ENCODE results near the gene SLC5A11.

Gene SLC5A11

DNA sequence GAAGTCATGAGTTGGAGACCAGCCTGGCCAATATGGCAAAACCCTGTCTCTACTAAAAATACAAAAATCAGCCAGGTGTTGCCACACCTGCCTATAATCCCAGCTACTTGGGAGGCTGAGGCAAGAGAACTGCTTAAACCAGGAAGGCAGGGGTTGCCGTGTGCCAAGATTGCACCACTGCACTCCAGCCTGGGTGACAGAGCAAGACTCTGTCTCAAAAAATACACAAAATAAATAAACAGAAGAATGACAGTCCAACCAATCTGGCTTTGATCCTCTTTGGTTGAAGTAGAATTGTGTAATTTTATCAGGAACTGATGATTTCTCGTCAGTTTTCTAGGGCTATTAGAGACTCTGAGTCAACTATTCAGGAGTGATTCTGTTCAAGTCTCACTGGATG lies 79.4 kb downstream of the SLC5A11 start:
- DNase-seq = no peak

DNA sequence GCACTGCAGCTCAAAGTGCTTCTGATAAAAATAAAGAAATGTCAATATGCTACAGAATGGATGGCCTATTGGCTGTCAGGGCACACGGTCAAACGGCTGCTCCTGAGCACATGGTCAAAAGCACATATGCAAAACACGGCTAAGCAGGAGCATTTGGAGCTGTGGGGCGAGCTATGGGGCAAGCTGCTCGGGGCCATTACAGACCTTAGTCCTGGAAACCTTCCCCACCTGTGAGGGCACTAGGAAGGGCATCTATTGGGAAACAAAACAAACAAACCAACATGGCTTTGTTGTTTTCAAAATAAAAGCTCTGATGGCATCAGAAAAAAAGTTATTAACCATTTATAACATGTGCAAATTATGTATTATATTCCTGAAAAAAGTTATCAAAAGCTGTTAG lies 83.6 kb downstream of the SLC5A11 start:
- DNase-seq = no peak

DNA sequence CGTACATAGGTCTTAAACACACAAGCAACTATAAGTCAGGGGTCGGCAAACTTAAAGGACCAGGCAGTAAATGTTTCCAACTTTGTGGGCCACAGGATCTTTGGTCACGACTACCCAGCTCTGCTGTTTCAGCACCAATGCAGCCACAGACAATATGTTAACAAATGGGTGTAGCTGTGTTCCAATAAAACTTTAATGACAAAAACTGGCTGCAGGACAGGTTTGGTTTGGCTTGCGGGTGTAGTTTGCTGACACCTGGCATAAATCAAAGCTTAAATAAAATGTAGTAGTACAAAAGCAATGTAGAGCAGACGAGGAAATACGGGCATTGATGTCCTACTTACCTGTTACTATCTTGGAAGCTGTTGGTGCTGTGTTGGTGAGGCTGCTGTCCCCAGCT lies 84.7 kb downstream of the SLC5A11 start:
- DNase-seq = no peak

DNA sequence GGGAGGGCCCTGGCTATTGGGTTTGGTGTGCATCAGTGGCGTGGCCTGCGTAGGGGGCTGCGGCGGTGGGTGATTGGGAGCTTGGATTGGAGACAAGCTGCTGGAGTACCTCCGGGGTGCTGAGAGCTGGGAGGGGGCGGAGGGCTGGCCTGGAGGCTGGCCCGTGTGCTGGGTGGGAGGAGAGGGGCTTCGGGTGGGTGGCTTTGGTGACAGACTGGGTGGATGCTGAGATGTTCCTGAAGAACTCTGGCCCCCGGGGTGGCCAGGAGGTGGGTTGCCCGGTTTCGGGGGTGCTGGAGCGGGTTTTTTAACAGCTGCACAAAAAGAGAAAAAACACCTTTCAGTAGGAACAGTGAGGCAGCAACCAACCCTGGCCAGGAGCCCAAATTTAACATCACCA lies 85.3 kb downstream of the SLC5A11 start:
- no peak for DNase-seq

DNA sequence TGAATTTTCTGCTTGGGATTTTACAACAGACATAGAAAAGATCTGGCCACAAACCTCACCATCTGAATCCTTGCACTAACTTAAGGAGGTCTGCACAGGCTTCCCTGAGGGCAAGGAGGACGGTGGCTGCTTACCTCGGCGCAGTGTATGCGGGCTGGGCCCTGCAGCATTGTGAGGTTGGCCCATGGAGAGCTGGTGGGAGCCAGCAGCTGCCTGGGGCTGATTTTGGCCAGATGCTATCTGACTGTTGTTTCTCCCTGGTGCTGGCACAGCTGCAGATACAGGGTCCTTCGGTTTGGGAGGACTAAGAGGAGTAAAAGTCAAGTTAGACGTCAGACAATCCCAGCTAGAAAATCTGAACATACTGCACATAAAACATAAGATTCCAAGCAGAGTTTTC lies 89.6 kb downstream of the SLC5A11 start:
- DNase-seq = no peak

DNA sequence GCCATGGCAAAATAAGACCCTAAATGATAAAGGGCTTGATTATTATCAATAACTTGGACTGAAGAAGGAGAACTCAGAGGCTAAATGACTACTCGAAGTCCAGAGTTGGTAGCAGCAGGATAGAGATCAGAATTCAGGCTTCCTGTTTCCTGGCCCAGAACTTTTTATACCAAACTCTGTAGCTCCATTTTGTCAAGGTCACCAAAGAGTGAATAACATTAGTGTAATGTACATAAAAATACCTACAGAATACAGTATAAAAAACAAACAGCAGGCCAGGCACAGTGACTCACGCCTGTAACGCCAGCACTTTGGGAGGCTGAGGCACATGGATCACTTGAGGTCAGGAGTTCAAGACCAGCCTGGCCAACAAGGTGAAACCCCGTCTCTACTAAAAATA lies 90.4 kb downstream of the SLC5A11 start:
- DNase-seq = no peak

DNA sequence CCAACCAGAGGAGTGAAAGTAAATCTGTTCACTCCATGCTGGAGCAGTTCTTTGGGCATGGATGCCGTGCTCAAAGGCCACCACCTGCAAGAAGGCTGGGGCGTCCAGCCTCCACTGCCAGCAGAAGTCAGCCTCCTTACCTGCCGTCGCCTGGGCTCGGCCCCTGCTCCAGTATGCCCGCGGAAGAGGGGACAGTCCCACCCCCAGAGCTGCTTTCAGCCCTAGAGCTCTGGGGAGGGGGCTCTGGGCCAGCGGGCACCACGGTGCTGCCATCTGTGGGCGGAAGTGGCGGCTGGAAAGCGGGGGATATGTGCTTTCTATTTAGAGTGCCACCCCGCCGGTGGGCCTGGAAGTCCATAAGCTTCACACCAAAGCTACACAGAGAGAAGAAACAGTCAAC lies 93.5 kb downstream of the SLC5A11 start:
- no peak for DNase-seq

DNA sequence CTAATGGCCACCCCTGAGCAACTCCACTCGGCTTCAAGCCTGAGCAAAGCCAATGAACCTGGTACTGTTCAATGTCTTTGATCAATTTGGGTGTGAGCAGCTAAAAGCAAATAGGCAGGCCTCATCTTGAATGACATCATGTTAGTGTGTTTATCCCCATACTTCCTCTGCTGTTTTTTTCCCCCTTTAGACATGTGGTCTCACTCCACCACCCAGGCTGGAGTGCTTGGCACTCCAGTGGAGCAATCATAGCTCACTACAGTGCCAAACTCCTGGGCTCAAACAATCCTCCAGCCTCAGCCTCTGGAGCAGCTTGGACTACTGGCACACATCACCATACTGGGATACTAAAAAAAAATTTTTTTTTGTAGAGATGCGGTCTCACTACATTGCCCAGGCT lies 94.0 kb downstream of the SLC5A11 start:
- DNase-seq = no peak

DNA sequence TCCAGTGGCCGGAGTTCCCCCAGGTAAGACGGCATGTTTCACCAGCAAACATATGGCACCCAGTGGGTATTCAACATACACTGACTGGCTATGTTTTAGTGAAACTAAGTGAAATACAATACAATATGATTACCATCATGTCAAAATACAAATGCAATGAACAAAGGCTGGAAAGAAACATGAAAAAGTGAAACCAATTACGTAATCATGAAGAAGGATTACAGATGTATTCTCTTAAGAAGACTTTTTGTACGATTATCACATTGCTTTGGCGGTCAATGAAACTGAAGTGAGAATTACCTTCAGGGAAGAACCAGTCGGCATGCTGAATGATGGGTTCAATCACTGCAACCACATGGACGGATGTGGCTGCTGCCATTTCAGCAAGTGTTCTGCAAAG lies 97.7 kb downstream of the SLC5A11 start:
- no peak for DNase-seq

DNA sequence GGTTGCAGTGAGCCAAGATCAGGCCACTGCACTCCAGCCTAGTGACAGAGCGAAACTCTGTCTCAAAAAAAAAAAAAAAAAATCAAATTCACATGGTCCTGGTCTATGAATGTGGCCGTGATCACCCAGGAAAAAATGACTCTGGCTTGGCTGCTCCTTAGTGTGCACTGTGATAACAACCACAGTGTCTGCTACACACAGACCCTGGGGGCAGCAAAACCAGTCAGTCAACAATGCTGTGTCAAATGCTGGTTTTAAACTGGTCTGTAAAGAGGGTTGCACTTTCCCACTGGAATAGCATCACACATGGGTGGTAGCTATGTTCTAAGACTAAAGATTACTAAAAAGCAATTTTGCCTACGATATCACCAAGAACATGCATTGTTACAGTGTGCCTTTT lies 98.4 kb downstream of the SLC5A11 start:
- DNase-seq = no peak

DNA sequence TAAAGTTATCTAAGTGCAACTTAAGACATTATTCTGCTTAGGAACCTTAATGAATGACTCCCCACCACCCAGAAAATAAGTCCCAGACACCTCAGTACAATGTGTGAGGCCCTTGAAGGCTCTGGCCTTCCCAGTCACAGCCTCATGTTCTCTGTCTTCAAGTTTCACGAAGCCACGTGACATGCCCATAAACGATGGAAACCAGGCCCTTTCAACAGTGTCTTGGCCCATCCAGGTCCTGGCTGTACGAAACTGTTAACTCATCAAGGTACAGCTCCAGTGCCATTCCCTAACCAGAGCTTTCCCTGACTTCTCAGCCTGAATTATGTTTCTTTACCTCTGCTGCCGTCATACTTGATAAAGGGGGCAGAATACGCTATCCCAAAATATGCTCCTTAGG lies 100.4 kb downstream of the SLC5A11 start:
- no peak for DNase-seq

DNA sequence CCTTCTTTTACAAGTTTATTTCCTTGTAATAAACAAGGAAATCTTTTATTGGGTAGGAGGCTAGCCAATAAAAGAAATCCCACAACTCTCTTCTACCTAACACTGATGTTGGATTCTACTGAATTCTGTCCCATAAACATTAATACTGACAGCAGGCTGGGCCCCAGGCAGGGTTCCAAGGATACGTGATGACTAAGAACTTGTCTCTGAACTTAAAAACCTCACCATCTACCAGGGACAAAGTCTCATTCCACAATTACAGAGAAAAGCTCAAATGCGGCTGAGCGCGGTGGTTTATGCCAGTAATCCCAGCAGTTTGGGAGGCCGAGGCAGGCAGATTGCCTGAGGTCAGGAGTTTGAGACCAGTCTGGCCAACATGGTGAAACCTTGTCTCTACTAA lies 104.5 kb downstream of the SLC5A11 start:
- DNase-seq = no peak

DNA sequence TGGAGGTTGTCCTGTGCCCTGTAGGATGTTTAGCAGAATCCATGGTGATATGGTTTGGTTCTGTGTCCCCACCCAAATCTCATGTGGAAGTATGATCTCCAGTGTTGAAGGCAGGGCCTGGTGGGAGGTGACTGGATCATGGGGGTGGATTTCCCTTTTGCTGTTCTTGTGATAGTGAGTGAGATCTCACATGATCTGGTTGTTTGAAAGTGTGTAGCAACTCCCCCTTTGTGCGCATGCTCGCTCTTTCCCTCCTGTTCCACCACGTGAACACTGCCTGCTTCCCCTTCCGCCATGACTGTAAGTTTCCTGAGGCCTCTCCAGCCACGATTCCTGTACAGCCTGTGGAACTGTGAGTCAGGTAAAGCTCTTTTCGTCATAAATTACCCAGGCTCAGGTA lies 107.5 kb downstream of the SLC5A11 start:
- no peak for DNase-seq

DNA sequence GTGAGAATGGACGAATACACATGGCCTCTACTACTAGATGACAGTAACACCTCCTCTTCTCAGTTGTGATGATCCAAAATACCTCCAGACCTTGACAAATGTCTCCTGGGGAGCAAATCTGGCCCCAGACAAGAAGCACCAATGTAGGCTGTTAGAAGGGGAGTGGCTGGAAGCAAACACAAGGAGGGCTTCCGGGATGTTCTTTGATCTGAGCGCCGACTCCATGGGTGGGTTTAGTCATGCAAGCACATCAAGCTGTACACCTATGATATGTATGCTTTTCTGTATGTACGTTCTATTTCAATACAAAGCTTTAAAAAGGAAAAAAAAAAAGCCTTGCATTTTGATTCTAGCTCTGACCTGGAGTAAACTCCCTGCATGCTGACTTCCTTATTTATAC lies 108.0 kb downstream of the SLC5A11 start:
- DNase-seq = no peak

DNA sequence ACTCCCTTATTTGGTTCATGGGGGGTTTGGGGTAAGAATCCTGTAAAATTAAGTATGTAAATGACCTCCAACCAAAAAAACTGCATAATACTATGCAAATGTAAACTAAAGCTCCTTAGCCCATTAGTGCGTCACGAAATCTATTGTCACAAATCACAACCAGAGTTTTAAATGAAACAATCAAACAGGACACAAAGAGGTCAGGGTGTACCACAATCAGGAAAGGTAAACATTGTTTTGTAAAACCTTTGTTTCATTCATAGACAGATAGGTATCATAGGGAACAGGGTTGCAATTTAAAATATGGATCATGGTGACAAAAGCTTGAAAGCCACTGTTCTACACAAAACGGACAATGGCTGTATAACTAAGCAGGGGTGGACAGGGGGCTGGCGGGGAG lies 108.4 kb downstream of the SLC5A11 start:
- no peak for DNase-seq

DNA sequence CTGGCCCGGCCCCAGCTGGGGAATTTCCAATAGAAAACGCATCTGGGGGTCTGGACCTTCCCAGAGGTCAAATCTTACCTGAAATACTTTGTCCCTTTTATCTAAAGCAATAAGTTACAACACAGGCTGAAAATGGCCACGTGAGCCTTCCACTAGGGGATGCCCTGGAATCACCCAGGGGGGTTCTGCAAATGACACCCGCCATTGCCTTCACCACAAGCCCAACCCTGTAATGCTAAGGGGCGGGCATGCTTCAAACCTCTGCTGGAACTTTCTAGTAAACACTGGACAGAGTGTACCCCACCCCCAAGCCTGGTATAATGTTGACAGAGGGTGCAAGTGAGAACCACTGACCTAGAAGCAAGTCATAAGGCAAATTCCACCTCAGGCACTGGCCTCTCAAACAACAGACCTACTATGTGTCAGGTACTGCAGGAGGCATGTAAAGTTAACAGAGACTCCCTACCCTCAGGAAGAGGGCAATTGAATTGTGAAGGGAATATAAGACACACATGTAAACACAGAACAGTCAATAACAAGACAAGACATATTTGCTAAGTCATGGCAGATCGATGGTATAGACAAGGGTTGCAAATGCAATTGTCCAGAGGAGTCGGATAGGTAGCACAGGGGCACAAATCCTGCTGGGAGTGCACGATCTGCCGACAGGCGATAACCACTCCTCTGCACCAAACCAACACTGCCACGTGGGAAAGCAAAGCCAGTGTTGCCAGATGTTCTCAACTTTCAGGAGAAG lies 110.4 kb downstream of the SLC5A11 start:
- DNase-seq = no peak

DNA sequence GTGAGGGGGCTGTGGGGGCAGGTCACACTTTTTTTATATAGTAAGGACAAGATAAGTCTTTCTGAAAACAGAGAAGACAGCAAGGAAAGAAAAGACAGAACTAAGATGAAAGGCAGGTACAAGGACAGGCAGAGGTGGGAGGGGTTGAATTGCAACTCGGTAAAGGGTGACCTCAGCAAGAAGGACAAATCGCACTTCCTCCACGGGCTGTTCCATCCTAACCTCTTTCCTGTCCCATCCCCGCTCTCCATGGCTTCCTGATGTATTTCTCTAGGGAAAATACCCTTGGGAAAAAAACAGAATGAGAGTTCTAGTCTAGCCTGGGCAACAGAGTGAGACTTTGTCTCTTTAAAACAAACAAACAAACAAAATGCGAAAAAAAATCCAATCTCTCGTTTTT lies 112.1 kb downstream of the SLC5A11 start:
- DNase-seq = no peak

Measured in NCI-H1694 (cell line).